Suprapubic skin (tissue), 4 donors: Measurements from ENCODE around the gene LPP. TPM values are rescaled to one million over a fixed set of nuclear protein-coding genes. Genes with fewer than 3 reads are reported as not detected.

Source experiments
- DNase-seq, 2 donors: peaks; one replicate each; pipeline ENCODE4 v3.0.0-alpha.2; 2019; ENCODE audit warnings: low spot score in 2 of 2
- H3K27ac ChIP-seq: fragments of 200-600 bp; sonication (generic); one replicate; pipeline ENCODE4 v1.5.1; 2019
- H3K27me3 ChIP-seq: fragments of 200-600 bp; sonication (generic); one replicate; pipeline ENCODE4 v1.5.1; 2019
- H3K36me3 ChIP-seq: fragments of 200-600 bp; sonication (generic); one replicate; pipeline ENCODE4 v1.5.1; 2019
- H3K4me1 ChIP-seq: fragments of 200-600 bp; sonication (generic); one replicate; pipeline ENCODE4 v1.5.1; 2019
- H3K4me3 ChIP-seq: fragments of 200-600 bp; sonication (generic); one replicate; pipeline ENCODE4 v1.5.1; 2019; ENCODE audit warnings: mild to moderate bottlenecking
- H3K9me3 ChIP-seq: fragments of 200-600 bp; sonication (generic); one replicate; pipeline ENCODE4 v1.5.1; 2019
- EP300 ChIP-seq: sonication (generic); formaldehyde crosslinking; IDR thresholded peaks from one replicate; pipeline ENCODE4 v1.6.1; 2017; ENCODE audit warnings: antibody characterized with exemption
- POLR2A ChIP-seq, 2 donors: fragments of 450-650 bp; IDR thresholded peaks; one replicate each; pipeline ENCODE4 v1.6.1; 2017; ENCODE audit warnings: antibody characterized with exemption in 2 of 2, mild to moderate bottlenecking in 2 of 2, moderate library complexity in 2 of 2
- POLR2AphosphoS5 ChIP-seq, 3 donors: sonication (generic); formaldehyde crosslinking; IDR thresholded peaks; one replicate each; pipeline ENCODE4 v1.6.1; 2017; ENCODE audit warnings: antibody characterized with exemption in 3 of 3
- WGBS: methylation state at CpG from one replicate; pipeline ENCODE4 v1.1.5; 2018; 5-methylcytosine and 5-hydroxymethylcytosine counted together
- total RNA-seq, 4 donors: library from RNA; depleted of rRNA; stranded (reverse); fragments of >200 nt; gene quantifications; one replicate each; pipeline ENCODE4 v1.1.0, GENCODE V29; 2016
- TF ChIP-seq, protein P1 (sequence below), 2 donors: fragments of 200-600 bp in 1 of 2; fragments of 450-650 bp in 1 of 2; sonication (generic) in 1 of 2; IDR thresholded peaks; one replicate each; pipeline ENCODE4 v1.5.1; 2016 to 2019; ENCODE audit warnings: antibody characterized with exemption in 2 of 2, mild to moderate bottlenecking in 1 of 2, moderate library complexity in 1 of 2

Gene LPP
- total RNA-seq, 4 donors from 2014 or later, result 56.8 to 127 (median 84.2) TPM

DNA sequence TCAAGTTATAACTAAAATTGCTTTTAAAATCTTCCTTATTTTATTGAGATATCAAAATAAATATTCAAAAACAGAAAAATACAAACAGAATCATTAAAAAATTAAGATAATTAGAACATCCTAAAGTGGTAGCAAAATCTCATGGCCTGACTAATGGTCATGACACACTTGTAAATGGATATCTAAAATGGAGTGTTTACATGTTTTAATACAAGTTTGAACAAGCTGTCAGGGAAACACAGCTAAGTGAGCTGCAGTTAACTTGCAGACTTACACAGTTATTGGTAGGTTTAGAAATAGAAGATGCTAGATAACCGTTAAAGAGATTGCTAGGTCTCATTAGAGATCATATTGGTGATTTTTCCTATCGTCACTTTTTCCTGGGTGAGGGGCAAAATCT lies 242.3 kb downstream of the LPP start:
- Histone ChIP-seq H3K9me3 (no peaks in the 10 kb centered on the region), H3K4me1 (peaks cover 17% of the 10 kb centered on the region), H3K27ac (no peak overlapping the region), H3K4me3 (no peak overlapping the region), H3K36me3 (no peaks in the 10 kb centered on the region), H3K27me3 (no peaks in the 10 kb centered on the region)
- TF ChIP-seq POLR2AphosphoS5 (IDR thresholded peaks at IDR 0.05), result no peak
- TF ChIP-seq POLR2A (IDR thresholded peaks at IDR 0.05), result no peak
- no peak for TF ChIP-seq EP300
- TF ChIP-seq, protein P1, sequence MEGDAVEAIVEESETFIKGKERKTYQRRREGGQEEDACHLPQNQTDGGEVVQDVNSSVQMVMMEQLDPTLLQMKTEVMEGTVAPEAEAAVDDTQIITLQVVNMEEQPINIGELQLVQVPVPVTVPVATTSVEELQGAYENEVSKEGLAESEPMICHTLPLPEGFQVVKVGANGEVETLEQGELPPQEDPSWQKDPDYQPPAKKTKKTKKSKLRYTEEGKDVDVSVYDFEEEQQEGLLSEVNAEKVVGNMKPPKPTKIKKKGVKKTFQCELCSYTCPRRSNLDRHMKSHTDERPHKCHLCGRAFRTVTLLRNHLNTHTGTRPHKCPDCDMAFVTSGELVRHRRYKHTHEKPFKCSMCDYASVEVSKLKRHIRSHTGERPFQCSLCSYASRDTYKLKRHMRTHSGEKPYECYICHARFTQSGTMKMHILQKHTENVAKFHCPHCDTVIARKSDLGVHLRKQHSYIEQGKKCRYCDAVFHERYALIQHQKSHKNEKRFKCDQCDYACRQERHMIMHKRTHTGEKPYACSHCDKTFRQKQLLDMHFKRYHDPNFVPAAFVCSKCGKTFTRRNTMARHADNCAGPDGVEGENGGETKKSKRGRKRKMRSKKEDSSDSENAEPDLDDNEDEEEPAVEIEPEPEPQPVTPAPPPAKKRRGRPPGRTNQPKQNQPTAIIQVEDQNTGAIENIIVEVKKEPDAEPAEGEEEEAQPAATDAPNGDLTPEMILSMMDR (IDR thresholded peaks at IDR 0.05), result no peak
- 70% methylated on average over 2 of the region's 2 CpGs for WGBS
- no peak for DNase-seq

DNA sequence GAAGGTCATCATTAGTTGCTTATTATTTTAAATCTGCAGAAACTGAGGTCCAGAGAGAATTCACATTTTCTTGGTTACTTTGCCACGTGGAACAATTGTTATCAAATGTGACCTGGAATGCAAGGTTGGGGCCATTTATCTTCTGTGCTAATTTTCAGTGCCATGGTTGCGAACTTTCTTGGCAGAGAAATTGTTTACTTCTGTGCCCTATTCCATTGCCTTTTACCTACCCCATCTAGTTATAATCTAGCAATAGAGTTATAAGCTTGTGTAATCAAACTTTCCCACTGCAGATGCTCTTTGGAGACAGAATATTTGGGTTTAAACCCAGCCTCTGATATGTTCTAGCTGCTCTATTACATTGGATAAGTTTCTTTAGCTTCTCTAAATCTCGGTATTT lies 242.9 kb downstream of the LPP start:
- Histone ChIP-seq H3K4me3 (no peak overlapping the region), H3K9me3 (no peaks in the 10 kb centered on the region), H3K27ac (no peak overlapping the region), H3K4me1 (peaks cover 15% of the 10 kb centered on the region), H3K27me3 (no peaks in the 10 kb centered on the region), H3K36me3 (no peaks in the 10 kb centered on the region)
- TF ChIP-seq EP300, result no peak
- TF ChIP-seq POLR2AphosphoS5 (IDR thresholded peaks at IDR 0.05), result no peak
- TF ChIP-seq, protein P1 (IDR thresholded peaks at IDR 0.05), result no peak
- TF ChIP-seq POLR2A (IDR thresholded peaks at IDR 0.05), result no peak
- WGBS, result 44% methylated on average over 3 of the region's 3 CpGs
- DNase-seq, result no peak

DNA sequence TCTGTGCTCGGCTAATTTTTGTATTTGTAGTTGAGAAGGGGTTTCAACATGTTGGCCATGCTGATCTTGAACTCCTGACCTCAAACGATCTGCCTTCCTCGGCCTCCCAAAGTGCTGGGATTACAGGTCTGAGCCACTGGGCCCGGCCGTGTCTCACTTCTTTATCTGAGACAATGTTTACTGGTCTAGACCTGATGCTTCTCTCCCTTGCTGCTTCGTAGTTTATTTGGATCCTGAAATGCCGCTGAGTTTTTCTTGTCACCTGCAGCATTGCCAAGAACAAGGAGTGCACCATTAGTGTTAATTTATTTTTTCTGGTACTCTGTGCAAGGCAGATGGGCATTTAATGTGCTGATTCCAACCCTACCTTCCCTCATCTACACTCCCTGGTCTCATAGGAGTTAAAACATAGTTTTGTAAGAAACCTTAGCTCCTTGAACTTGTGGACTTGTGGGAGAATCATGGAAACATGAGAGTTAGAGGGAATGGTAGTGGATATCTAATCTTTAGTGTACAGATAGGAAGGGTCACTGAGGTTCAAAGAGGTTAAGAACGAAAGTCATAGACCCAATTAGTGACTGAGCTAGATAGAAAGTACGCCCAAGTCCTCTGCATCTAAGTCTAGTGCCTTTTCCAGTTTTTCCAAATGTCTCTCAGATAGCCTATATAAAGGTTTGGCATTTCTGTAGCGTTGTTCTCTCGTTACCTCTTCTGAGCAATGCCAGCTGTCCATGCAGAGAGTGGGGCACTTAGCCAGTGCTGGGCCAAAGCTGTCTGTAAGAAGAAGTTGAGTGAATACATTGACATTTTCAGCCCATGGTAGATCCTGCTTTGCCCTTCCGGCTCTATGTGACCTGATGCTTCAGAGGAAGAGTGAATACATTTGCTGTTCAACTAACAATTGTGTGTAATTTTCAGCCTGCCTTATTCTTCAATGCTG lies 244.1 kb downstream of the LPP start:
- DNase-seq, result no peak
- no peak overlapping the region for H3K27ac ChIP-seq
- peaks cover 15% of the 10 kb centered on the region for H3K4me1 ChIP-seq
- no peaks in the 10 kb centered on the region for H3K36me3 ChIP-seq
- H3K9me3 ChIP-seq, result no peaks in the 10 kb centered on the region
- TF ChIP-seq EP300 (no peak), POLR2AphosphoS5 (IDR thresholded peaks at IDR 0.05) (no peak), POLR2A (IDR thresholded peaks at IDR 0.05) (no peak)
- TF ChIP-seq, protein P1 (IDR thresholded peaks at IDR 0.05), result no peak
- no peak overlapping the region for H3K4me3 ChIP-seq
- no peaks in the 10 kb centered on the region for H3K27me3 ChIP-seq
- 93% methylated on average over 12 of the region's 12 CpGs for WGBS

DNA sequence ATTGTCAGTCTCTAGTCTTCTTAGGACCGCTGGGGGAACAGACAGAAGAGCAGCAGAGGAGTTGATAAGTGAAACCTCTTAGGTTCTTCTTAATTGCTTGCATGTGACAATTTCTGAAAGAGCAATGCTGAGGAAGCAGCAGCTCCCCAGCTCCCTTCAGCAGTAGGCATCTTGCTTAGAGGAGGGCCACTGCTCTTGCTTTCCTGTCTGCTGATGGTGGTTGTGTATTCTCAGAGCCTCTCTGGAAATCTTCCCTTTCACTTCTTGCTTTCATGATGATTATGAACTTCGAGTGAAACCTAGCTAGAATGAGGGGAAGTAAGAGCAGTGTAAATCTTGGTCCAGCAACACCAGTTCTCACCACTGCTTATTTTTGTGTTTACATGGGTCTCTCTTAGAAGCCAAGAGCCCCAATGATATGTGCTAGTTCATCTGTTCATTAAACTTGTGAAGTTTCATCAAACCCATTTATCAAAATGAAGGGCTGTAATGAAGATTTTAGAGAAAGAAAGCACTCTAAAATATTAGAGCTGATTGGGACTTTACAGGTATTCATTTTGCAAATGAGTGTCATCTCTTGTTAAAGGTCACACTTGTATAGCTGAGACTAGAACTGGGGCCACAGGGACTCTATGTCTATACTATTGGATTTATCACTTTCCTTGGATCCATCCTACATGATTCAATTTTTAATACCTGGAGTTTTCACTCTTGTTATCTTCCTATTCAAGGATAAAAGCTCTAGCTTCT lies 246.7 kb downstream of the LPP start:
- Histone ChIP-seq H3K4me1 (peaks cover 12% of the 10 kb centered on the region), H3K9me3 (no peaks in the 10 kb centered on the region), H3K36me3 (no peaks in the 10 kb centered on the region), H3K27ac (no peak overlapping the region), H3K27me3 (no peaks in the 10 kb centered on the region), H3K4me3 (no peak overlapping the region)
- TF ChIP-seq POLR2A (IDR thresholded peaks at IDR 0.05) (no peak), EP300 (no peak), POLR2AphosphoS5 (IDR thresholded peaks at IDR 0.05) (no peak)
- TF ChIP-seq, protein P1 (IDR thresholded peaks at IDR 0.05), result no peak
- WGBS, result 69% methylated on average over 2 of the region's 2 CpGs
- DNase-seq, result no peak
